Panc1 (cell line): ENCODE measurements around the gene APP. TPM values are rescaled to one million over a fixed set of nuclear protein-coding genes. Genes with fewer than 3 reads are reported as not detected.

Experiments
- ATAC-seq: fragments of 200-7000 bp; cut with Tn5 transposase; 2 replicates; pipeline ENCODE4 v1.9.1; 2020; ENCODE audit warnings: mild to moderate bottlenecking, moderate library complexity
- BruUV-seq: library from RNA; stranded (reverse); fragments of 400-500 nt; replicated peaks from 2 replicates; lab custom pipeline; 2021; lab: Mats Ljungman, UMichigan
- CTCF ChIA-PET: fragments of 300-600 bp; sonication (Branson Sonifier 250); formaldehyde crosslinking; loops from one replicate; lab custom pipeline; 2022; ENCODE audit warnings: antibody characterized with exemption; lab: Charles Lee
- POLR2A ChIA-PET: fragments of 300-600 bp; sonication (Branson Sonifier 250); formaldehyde crosslinking; loops from one replicate; lab custom pipeline; 2022; ENCODE audit warnings: antibody characterized with exemption; lab: Charles Lee
- DNase-seq: peaks from one replicate; pipeline ENCODE4 v3.0.0-alpha.2; 2010; ENCODE audit warnings: low read depth, low spot score
- H3K27ac ChIP-seq: 2 replicates; pipeline ENCODE4 v1.5.1; 2011; ENCODE audit warnings: mild to moderate bottlenecking, low read length, inconsistent platforms
- H3K27me3 ChIP-seq: fragments of 200-500 bp; sonication (Bioruptor generic); 2 replicates; pipeline ENCODE4 v1.6.0; 2014; ENCODE audit warnings: low read length, inconsistent platforms; ENCODE audit not compliant: control insufficient read depth, insufficient read depth
- H3K36me3 ChIP-seq: fragments of 200-500 bp; sonication (Bioruptor generic); 2 replicates; pipeline ENCODE4 v1.5.1; 2014; ENCODE audit warnings: inconsistent platforms, mild to moderate bottlenecking, low read length, moderate library complexity; ENCODE audit not compliant: control insufficient read depth, insufficient read depth
- H3K4me1 ChIP-seq: 2 replicates; pipeline ENCODE4 v1.5.1; 2011; ENCODE audit warnings: inconsistent platforms, mild to moderate bottlenecking, low read length, moderate library complexity; ENCODE audit not compliant: control insufficient read depth, insufficient read depth
- H3K4me3 ChIP-seq, 2 experiments: 2 replicates each; pipeline ENCODE4 v1.5.1; 2011 to 2012; ENCODE audit warnings: low read depth in 2 of 2, low read length in 2 of 2, mild to moderate bottlenecking in 2 of 2, inconsistent platforms in 1 of 2, moderate library complexity in 1 of 2
- H3K9me3 ChIP-seq: fragments of 200-500 bp; sonication (Bioruptor generic); 2 replicates; pipeline ENCODE4 v1.5.1; 2014; ENCODE audit warnings: low read depth, mild to moderate bottlenecking, inconsistent platforms, low read length, moderate library complexity; ENCODE audit not compliant: control insufficient read depth, insufficient read depth
- POLR2AphosphoS5 ChIP-seq: IDR thresholded peaks from 2 replicates; pipeline ENCODE4 v1.6.1; 2012; ENCODE audit warnings: mild to moderate bottlenecking, low read depth, low read length, moderate library complexity
- SIN3A ChIP-seq: IDR thresholded peaks from 2 replicates; pipeline ENCODE4 v1.6.1; 2012; ENCODE audit warnings: low read depth, mild to moderate bottlenecking, low read length, moderate library complexity, borderline replicate concordance; ENCODE audit not compliant: insufficient read depth
- TCF7L2 ChIP-seq: IDR thresholded peaks from 2 replicates; pipeline ENCODE4 v1.6.1; 2011; ENCODE audit warnings: mild to moderate bottlenecking, low read depth, low read length, inconsistent platforms
- in situ Hi-C: cut with HindIII; loops from 2 replicates; pipeline ENCODE4 v1.10.0; 2016; ENCODE audit warnings: low sequenced_read_pairs, low pct_unique_long_range_greater_than_20kb
- intact Hi-C: fragments of 100-400 bp; cut with micrococcal nuclease; formaldehyde crosslinking; loops from one replicate; pipeline ENCODE4 v1.10.0; 2022; ENCODE audit not compliant: unreplicated experiment
- total RNA-seq: library from RNA; stranded (reverse); gene quantifications from one replicate; pipeline ENCODE4 v1.2.1, GENCODE V29; 2021; ENCODE audit not compliant: unreplicated experiment
- TF ChIP-seq, protein P1 (sequence below), 2 experiments: IDR thresholded peaks; 2 replicates each; pipeline ENCODE4 v1.6.1; 2011 to 2012; ENCODE audit warnings: low read depth in 2 of 2, control low read depth in 1 of 2, low read length in 1 of 2, mild to moderate bottlenecking in 1 of 2, moderate library complexity in 1 of 2; ENCODE audit not compliant: insufficient read depth in 1 of 2
- TF ChIP-seq, protein P2 (sequence below): fragments of 450-650 bp; IDR thresholded peaks from 2 replicates; pipeline ENCODE4 v1.5.1; 2017; ENCODE audit warnings: mild to moderate bottlenecking

The APP gene
- total RNA-seq, 1 experiment from 2014 or later: 542 TPM

DNA sequence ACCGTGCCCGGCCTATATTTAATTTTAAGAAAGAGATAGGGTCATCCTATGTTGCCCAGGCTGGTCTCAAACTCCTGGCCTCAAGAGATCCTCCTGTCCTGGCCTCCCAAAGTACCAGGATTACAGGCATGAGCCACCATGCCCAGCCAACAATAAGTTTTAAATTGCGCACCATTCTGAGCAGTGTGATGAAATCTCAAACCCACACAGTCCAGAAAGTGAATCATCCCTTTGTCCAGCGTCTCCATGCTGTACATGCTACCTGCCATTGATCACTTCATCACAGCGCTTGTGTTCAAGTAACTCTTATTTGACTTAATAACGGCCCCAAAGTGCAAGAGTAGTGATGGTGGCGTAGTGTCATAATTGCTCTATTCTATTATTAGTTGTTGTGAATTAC is 75.4 kb downstream of the APP start:
- no TSS peak for BruUV-seq
- no peak for DNase-seq
- Histone ChIP-seq H3K4me1 (peaks cover 21% of the 10 kb centered on the region), H3K4me3 (no peak overlapping the region), H3K9me3 (no peaks in the 10 kb centered on the region), H3K27me3 (no peaks in the 10 kb centered on the region), H3K27ac (no peak overlapping the region), H3K36me3 (no peaks in the 10 kb centered on the region)
- TF ChIP-seq TCF7L2: no peak
- TF ChIP-seq, protein P1, sequence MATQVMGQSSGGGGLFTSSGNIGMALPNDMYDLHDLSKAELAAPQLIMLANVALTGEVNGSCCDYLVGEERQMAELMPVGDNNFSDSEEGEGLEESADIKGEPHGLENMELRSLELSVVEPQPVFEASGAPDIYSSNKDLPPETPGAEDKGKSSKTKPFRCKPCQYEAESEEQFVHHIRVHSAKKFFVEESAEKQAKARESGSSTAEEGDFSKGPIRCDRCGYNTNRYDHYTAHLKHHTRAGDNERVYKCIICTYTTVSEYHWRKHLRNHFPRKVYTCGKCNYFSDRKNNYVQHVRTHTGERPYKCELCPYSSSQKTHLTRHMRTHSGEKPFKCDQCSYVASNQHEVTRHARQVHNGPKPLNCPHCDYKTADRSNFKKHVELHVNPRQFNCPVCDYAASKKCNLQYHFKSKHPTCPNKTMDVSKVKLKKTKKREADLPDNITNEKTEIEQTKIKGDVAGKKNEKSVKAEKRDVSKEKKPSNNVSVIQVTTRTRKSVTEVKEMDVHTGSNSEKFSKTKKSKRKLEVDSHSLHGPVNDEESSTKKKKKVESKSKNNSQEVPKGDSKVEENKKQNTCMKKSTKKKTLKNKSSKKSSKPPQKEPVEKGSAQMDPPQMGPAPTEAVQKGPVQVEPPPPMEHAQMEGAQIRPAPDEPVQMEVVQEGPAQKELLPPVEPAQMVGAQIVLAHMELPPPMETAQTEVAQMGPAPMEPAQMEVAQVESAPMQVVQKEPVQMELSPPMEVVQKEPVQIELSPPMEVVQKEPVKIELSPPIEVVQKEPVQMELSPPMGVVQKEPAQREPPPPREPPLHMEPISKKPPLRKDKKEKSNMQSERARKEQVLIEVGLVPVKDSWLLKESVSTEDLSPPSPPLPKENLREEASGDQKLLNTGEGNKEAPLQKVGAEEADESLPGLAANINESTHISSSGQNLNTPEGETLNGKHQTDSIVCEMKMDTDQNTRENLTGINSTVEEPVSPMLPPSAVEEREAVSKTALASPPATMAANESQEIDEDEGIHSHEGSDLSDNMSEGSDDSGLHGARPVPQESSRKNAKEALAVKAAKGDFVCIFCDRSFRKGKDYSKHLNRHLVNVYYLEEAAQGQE (IDR thresholded peaks at IDR 0.05; ENCODE audit: insufficient read depth in 1 of 2, low read depth in 2 of 2, low read length in 1 of 2): no peak
- TF ChIP-seq, protein P2, sequence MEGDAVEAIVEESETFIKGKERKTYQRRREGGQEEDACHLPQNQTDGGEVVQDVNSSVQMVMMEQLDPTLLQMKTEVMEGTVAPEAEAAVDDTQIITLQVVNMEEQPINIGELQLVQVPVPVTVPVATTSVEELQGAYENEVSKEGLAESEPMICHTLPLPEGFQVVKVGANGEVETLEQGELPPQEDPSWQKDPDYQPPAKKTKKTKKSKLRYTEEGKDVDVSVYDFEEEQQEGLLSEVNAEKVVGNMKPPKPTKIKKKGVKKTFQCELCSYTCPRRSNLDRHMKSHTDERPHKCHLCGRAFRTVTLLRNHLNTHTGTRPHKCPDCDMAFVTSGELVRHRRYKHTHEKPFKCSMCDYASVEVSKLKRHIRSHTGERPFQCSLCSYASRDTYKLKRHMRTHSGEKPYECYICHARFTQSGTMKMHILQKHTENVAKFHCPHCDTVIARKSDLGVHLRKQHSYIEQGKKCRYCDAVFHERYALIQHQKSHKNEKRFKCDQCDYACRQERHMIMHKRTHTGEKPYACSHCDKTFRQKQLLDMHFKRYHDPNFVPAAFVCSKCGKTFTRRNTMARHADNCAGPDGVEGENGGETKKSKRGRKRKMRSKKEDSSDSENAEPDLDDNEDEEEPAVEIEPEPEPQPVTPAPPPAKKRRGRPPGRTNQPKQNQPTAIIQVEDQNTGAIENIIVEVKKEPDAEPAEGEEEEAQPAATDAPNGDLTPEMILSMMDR: no peak
- no peak for TF ChIP-seq SIN3A
- TF ChIP-seq POLR2AphosphoS5: no peak
- no peak for ATAC-seq
- ChIA-PET CTCF (no interaction called here), POLR2A (no interaction called here)
- in situ Hi-C loops: no loop called here
- intact Hi-C loops: no loop called here

DNA sequence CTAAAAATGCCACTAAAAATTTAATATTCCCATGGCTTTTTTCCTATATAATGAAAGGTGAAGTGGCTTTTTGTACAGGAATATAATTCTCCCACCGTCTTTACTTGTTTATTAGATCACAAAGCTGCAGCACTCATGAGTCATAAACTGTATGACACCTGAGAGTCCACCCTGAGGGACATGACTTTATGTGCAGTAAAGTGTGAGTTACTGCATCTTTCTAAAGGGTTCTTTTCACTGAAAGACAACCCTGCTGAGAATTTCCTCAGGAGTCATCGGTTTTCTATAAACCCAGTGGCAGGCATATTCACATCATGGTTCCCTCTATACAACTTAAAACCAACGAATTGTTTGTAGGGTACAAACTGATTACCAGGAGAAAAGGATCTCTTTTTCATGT is 77.4 kb downstream of the APP start:
- Histone ChIP-seq H3K4me3 (no peak overlapping the region), H3K27me3 (no peaks in the 10 kb centered on the region), H3K4me1 (peaks cover 12% of the 10 kb centered on the region), H3K9me3 (no peaks in the 10 kb centered on the region), H3K27ac (no peak overlapping the region), H3K36me3 (peaks cover 6% of the 10 kb centered on the region; the same call in 1 of the 2 replicates)
- TF ChIP-seq, protein P1 (IDR thresholded peaks at IDR 0.05; ENCODE audit: insufficient read depth in 1 of 2, low read depth in 2 of 2, low read length in 1 of 2): no peak
- TF ChIP-seq POLR2AphosphoS5 (no peak), TCF7L2 (no peak), SIN3A (no peak)
- TF ChIP-seq, protein P2: no peak
- no TSS peak for BruUV-seq
- in situ Hi-C loops (no loop called here), intact Hi-C loops (no loop called here)
- ChIA-PET POLR2A (no interaction called here), CTCF (no interaction called here)
- ATAC-seq (no peak), DNase-seq (no peak)
